ENCODE data around the gene PWWP2B.

DNA sequence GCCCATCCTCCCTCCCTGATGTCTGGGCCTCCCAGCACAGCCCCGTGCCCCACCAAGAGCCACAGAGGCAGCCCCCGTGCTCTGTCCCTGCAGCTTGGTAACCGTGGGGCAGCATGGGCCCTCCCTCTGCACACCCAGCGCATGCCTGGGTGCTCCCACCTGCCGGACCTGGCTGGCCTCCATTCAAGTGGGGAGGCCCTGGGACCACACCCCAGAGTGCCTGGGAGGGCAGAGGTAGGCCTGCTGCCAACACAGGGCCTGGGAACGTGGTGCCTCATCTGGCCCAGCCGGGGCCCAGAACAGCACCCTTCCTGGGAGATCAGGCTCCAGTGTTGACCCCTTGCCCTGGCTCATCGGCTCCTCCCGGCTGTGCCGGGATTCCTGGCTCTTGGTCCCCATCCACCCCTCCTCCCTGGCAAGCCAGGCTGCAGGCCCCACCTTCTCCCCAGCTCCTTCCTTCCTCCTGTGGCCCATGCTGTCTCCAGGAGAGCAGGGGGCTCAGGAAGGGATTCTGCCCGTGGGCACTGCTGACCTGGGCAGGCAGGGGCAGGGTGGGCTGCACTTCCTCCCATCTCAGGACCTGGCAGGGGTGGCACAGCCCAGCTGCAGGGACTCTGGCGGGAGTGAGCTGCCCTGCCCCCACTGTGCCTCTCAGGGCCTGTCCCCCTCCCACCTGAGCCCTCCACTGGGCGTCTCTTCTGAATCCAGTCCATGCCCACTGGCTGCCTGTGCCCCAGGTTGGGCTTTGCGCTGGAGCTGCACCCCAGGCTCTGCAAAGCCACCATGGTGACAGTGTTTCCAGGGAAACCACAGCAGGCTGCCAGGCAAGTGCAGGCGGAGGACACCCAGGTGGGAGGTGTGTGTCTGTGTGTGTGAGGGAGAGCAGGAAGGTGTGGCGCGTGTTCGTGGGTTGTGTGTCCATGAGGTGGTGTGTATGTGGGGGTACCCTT, 32.6 kb downstream of the PWWP2B start:
- TF ChIP-seq, protein P1, sequence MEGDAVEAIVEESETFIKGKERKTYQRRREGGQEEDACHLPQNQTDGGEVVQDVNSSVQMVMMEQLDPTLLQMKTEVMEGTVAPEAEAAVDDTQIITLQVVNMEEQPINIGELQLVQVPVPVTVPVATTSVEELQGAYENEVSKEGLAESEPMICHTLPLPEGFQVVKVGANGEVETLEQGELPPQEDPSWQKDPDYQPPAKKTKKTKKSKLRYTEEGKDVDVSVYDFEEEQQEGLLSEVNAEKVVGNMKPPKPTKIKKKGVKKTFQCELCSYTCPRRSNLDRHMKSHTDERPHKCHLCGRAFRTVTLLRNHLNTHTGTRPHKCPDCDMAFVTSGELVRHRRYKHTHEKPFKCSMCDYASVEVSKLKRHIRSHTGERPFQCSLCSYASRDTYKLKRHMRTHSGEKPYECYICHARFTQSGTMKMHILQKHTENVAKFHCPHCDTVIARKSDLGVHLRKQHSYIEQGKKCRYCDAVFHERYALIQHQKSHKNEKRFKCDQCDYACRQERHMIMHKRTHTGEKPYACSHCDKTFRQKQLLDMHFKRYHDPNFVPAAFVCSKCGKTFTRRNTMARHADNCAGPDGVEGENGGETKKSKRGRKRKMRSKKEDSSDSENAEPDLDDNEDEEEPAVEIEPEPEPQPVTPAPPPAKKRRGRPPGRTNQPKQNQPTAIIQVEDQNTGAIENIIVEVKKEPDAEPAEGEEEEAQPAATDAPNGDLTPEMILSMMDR (IDR thresholded peaks at IDR 0.05; ENCODE audit: insufficient read depth, low read length, poor library complexity, severe bottlenecking), result no peak
- TF ChIP-seq EZH2phosphoT487 (conservative IDR thresholded peaks at IDR 0.05; ENCODE audit: low read length), result no peak

Measured in SU-DHL-6 (cell line).